HFFc6 (cell line): ENCODE measurements around the gene AMER2. TPM values are rescaled to one million over a fixed set of nuclear protein-coding genes. Genes with fewer than 3 reads are reported as not detected.

Experiments
- DNase-seq: peaks from one replicate; pipeline ENCODE4 v3.0.0-alpha.2; 2018
- H3K27ac Mint-ChIP-seq: 2 replicates; pipeline ENCODE4 v1.8.0; 2020; ENCODE audit warnings: mild to moderate bottlenecking, mixed read lengths
- H3K27me3 Mint-ChIP-seq: 2 replicates; pipeline ENCODE4 v1.8.0; 2021; ENCODE audit warnings: mild to moderate bottlenecking, moderate library complexity, mixed read lengths; ENCODE audit not compliant: insufficient read depth
- H3K36me3 Mint-ChIP-seq: 2 replicates; pipeline ENCODE4 v1.8.0; 2021; ENCODE audit warnings: low read depth, mixed read lengths
- H3K4me1 Mint-ChIP-seq: 2 replicates; pipeline ENCODE4 v1.8.0; 2020; ENCODE audit warnings: low read depth, mixed read lengths
- H3K4me3 Mint-ChIP-seq: 2 replicates; pipeline ENCODE4 v1.8.0; 2020; ENCODE audit warnings: mild to moderate bottlenecking, moderate library complexity, mixed read lengths
- H3K9me3 Mint-ChIP-seq: 2 replicates; pipeline ENCODE4 v1.8.0; 2020; ENCODE audit warnings: mild to moderate bottlenecking, mixed read lengths
- total RNA-seq, 6 experiments: library from RNA; stranded (reverse); fragmentation: NEBNext Ultra II Directional; extraction: Animal tissue kit (Norgen Biotek cat#: 25700); gene quantifications; 2 replicates in 1 of 6; 3 replicates in 5 of 6; pipeline ENCODE4 v1.2.3, GENCODE V29; 2021
- TF ChIP-seq, protein P1 (sequence below): fragments of 200-600 bp; sonication (generic); IDR thresholded peaks from 2 replicates; pipeline ENCODE4 v1.5.0; 2021; ENCODE audit warnings: antibody characterized with exemption, mild to moderate bottlenecking

The AMER2 gene
- total RNA-seq, 6 experiments from 2014 or later: not detected

DNA sequence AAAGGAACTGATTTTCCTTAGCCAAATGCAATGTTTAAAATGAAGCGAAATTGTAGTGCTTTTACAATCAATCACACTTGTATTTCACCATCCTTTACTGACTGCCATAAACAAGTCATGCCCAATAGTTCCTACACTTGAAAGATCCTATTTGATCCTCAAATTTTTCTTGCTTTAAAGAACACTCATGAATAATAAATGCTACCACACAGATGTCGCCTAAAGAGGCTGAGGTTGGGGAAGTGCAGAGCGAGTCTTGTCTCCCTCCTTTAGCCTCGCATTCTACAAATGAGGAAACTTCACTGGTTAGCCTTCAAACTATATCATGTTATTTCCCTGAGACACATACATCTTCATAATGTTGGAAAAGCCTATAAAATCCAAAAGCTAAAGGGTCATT, 18.7 kb upstream of the AMER2 start:
- no peaks in the 10 kb centered on the region for H3K9me3 Mint-ChIP-seq
- H3K27me3 Mint-ChIP-seq: peaks cover 23% of the 10 kb centered on the region
- no peaks in the 10 kb centered on the region for H3K36me3 Mint-ChIP-seq
- TF ChIP-seq, protein P1, sequence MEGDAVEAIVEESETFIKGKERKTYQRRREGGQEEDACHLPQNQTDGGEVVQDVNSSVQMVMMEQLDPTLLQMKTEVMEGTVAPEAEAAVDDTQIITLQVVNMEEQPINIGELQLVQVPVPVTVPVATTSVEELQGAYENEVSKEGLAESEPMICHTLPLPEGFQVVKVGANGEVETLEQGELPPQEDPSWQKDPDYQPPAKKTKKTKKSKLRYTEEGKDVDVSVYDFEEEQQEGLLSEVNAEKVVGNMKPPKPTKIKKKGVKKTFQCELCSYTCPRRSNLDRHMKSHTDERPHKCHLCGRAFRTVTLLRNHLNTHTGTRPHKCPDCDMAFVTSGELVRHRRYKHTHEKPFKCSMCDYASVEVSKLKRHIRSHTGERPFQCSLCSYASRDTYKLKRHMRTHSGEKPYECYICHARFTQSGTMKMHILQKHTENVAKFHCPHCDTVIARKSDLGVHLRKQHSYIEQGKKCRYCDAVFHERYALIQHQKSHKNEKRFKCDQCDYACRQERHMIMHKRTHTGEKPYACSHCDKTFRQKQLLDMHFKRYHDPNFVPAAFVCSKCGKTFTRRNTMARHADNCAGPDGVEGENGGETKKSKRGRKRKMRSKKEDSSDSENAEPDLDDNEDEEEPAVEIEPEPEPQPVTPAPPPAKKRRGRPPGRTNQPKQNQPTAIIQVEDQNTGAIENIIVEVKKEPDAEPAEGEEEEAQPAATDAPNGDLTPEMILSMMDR: no peak
- H3K27ac Mint-ChIP-seq: no peak overlapping the region
- H3K4me3 Mint-ChIP-seq: no peak overlapping the region
- no peak for DNase-seq
- H3K4me1 Mint-ChIP-seq: no peaks in the 10 kb centered on the region

DNA sequence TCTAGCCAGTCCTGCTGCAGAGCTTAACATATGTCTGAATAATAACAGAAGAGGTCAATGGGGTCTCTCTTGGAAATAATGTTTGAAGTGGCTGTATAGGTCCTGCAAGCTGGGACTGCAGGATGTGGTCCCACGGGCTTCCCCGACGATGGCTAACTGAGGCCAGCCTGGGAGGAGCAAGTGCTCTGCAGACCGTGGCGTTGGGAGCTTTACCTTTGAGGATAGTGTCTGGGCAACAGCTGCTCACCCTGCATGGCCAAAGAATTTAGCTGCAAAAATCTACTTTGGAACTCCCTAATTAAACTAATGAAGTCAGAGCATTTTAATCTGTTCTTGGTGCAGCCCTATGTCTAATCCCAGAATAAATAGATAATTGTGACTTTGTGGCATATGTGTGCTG, 18.2 kb upstream of the AMER2 start:
- TF ChIP-seq, protein P1: no peak
- H3K4me3 Mint-ChIP-seq: no peak overlapping the region
- DNase-seq: no peak
- no peaks in the 10 kb centered on the region for H3K9me3 Mint-ChIP-seq
- H3K27me3 Mint-ChIP-seq: peaks cover 23% of the 10 kb centered on the region
- H3K4me1 Mint-ChIP-seq: no peaks in the 10 kb centered on the region
- no peaks in the 10 kb centered on the region for H3K36me3 Mint-ChIP-seq
- H3K27ac Mint-ChIP-seq: no peak overlapping the region

DNA sequence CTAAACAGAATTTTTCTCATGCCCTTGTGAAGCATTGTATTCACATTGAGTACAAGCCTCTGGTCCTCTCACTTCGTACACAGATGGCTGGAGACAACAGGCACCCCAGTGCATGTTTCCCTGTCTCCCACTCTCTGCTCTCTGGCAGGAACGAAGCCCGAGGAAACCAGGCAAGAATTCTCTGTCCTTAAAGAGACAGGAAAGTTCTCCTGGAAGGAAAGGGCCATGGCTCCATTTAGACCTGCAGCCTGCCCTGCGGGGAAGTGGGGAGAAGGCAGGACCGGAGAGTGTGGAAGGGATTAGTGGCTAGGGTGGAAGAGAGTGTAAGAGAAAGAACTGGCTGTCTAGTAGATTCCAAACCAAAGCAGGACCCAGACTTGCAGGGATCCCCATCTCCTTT, 15.5 kb upstream of the AMER2 start:
- Mint-ChIP-seq H3K27me3 (peaks cover 19% of the 10 kb centered on the region), H3K9me3 (no peaks in the 10 kb centered on the region), H3K4me3 (no peak overlapping the region), H3K36me3 (no peaks in the 10 kb centered on the region), H3K4me1 (no peaks in the 10 kb centered on the region), H3K27ac (no peak overlapping the region)
- no peak for DNase-seq
- TF ChIP-seq, protein P1: no peak

DNA sequence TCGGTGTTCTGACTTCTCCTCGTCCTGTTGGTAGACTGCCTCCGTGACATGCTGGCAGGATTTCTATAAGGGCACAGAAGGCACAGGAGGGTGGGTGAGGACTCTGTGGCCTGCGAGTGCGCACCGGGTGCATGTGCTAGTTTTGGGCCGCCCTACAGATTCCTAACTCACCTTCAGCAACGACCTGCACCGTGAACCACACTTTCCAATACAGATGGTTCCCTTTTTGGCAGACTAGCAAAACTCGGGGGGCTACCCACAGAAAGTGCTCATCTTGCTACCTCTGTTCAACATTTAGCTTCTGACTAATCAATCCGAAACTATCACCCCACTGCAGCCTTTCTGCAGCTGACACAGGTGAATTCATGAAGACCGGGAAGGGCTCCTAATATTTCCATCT, 14.1 kb upstream of the AMER2 start:
- Mint-ChIP-seq H3K9me3 (no peaks in the 10 kb centered on the region), H3K36me3 (no peaks in the 10 kb centered on the region)

DNA sequence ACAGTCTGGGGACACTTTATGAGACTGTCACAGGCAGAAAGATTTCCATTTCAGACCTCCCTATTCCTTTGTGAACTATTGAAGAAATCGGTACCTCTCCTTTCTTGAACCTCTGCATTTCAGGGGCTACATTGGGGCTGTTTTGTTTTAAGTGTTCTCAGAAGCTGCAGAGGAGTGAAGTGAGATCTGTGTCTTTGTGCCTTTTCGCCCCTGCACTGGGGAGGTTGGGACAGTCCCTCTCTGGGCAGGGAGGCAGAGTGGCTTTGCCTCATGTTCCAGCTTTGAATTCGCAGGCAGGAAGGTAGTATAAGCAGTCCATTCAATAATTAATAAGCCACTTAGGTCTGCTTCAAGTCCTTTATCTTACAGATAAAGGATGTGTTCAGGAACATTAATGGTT, 9.5 kb upstream of the AMER2 start:
- no peaks in the 10 kb centered on the region for H3K4me1 Mint-ChIP-seq
- H3K4me3 Mint-ChIP-seq: no peak overlapping the region
- peaks cover 23% of the 10 kb centered on the region for H3K27me3 Mint-ChIP-seq
- no peak overlapping the region for H3K27ac Mint-ChIP-seq
- TF ChIP-seq, protein P1: no peak
- H3K9me3 Mint-ChIP-seq: no peaks in the 10 kb centered on the region
- H3K36me3 Mint-ChIP-seq: no peaks in the 10 kb centered on the region
- DNase-seq: no peak

More for the DNA sequence above, 14.1 kb upstream of the AMER2 start:
- H3K27me3 Mint-ChIP-seq: peaks cover 24% of the 10 kb centered on the region
- H3K4me1 Mint-ChIP-seq: no peaks in the 10 kb centered on the region
- TF ChIP-seq, protein P1: no peak
- DNase-seq: no peak
- H3K4me3 Mint-ChIP-seq: no peak overlapping the region
- H3K27ac Mint-ChIP-seq: no peak overlapping the region
